Stimulated activated CD4-positive, alpha-beta T cell treated with anti-CD3 and anti-CD28 coated beads, Interleukin-4, amount 100 ng/mL, for 1 hour (primary cell): ENCODE measurements around the gene SLC4A9.
"Not testable (repeated sequence)": the region's sequence is repeated elsewhere in the genome, so short reads cannot be mapped to it uniquely, and the experiment has no call there.

Experiments
- DNase-seq: peaks from one replicate; pipeline ENCODE4 v3.0.0-alpha.2; 2020

SLC4A9 gene

GRCh38 chr5:140338908-140339307, 21.1 kb upstream of the SLC4A9 start:
- no peak for DNase-seq

DNA sequence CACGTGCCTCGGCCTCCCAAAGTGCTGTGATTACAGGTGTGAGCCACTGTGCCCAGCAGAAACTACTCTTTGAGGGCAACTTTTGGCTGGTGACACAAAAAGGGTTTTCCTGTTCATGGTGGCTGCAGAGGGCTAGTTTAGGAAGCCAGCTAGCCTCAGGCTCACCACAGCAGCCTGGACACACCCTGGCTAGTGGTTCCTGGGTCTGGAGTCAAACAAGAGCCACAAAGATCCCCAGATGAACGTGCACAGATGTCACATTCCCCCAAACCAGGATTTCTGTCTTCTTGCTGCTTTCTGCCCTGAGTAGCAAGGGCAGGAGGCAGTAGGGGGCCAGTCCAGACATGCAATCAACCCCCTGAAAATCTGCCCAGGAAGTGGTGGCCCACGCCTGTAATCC, 20.4 kb upstream of the SLC4A9 start:
- DNase-seq: no peak

GRCh38 chr5:140340605-140341121, 19.3 kb upstream of the SLC4A9 start:
- DNase-seq: no peak

DNA sequence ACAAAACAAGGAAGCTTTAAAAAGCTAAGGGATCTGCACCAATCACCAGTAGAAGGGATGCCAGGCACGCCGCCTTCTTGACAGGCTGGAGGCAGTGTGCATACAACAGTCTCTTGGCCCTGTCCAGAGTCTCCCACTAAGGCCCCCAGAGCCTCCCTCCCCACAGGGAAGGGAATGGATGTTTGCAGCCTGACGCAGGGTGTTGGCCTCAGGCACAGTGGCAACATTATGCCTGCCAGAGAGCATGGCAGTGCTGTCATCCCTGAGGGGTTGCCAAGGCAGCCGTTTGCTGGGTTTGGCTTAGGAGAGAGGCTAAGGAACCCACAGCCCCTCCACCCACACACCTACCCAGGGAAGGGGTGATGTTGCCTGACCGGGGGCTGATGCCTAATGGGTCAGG, 18.4 kb upstream of the SLC4A9 start:
- DNase-seq: no peak

GRCh38 chr5:140342287-140342686, 17.7 kb upstream of the SLC4A9 start:
- DNase-seq: no peak

DNA sequence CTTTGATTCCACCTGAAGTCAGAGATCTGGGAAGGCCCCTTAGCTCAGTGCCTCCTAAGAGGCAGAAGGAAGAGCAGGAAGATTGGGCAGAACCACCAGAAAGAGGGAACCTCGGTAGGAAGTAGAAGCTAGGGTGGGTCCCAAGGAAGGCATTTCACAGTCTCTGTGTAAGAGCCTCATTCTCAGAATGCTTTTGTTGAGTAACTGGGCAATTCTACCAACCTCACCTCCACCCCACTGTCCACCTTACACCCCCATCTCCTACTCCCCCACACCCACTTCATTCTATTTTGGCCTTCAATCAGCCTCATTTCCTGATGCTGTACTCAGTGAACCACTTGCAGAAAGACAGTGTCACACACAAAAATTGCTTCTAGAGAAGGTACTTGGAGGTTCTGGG, 17.1 kb upstream of the SLC4A9 start:
- DNase-seq: no peak

DNA sequence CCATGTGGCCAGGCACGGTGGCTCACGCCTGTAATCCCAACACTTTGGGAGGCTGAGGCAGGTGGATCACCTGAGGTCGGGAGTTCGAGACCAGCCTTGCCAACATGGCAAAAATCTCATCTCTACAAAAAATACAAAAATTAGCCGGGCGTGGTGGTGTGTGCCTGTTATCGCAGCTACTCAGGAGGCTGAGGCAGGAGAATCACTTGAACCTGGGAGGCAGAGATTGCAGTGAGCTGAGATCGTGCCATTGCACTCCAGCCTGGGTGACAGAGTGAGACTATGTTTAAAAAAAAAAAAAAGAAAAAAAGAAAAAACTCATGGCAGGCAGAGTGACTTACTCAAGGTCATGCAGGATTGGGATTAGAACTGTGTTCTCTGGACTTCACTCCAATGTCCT, 16.1 kb upstream of the SLC4A9 start:
- DNase-seq: not testable (repeated sequence)

GRCh38 chr5:140344683-140345423, 15.1 kb upstream of the SLC4A9 start:
- DNase-seq: peak; percentile 33

- DNase-seq: no peak
Measured at GRCh38 chr5:140345919-140346347, 14.1 kb upstream of the SLC4A9 start.

- peak; percentile 56 for DNase-seq
Measured at GRCh38 chr5:140346348-140347221, 13.4 kb upstream of the SLC4A9 start, which contains the start of gene HBEGF. Gene HBEGF, minus strand, starts transcription at chr5:140346603. Its CDS starts 275 bp downstream, at chr5:140346328.

GRCh38 chr5:140347360-140347759, 12.6 kb upstream of the SLC4A9 start:
- DNase-seq: no peak

GRCh38 chr5:140348104-140348503, 11.9 kb upstream of the SLC4A9 start:
- DNase-seq: no peak

DNA sequence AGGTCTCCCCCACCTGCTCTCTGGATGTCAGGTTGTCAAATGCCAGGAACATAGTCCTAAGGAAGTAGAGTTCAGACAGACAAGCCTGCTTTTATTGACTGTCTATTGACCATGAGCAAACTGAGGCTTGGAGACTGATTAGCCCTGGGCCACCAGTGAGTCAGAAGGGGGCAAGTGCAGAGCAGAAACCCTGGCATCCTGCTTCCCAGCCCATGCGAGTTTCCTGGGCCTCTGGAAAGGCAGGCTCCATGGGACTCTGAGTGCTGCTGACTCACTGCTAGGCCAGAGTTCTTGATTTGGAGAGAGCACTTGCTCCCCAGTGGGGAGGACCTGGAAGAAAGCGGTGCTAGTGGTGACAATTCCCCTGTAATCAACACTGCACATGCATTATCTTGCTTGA, 10.8 kb upstream of the SLC4A9 start:
- DNase-seq: no peak

- DNase-seq: no peak
Measured at GRCh38 chr5:140351609-140352334, 8.2 kb upstream of the SLC4A9 start.

- no peak for DNase-seq
Measured at GRCh38 chr5:140355546-140355945, 4.4 kb upstream of the SLC4A9 start.

DNA sequence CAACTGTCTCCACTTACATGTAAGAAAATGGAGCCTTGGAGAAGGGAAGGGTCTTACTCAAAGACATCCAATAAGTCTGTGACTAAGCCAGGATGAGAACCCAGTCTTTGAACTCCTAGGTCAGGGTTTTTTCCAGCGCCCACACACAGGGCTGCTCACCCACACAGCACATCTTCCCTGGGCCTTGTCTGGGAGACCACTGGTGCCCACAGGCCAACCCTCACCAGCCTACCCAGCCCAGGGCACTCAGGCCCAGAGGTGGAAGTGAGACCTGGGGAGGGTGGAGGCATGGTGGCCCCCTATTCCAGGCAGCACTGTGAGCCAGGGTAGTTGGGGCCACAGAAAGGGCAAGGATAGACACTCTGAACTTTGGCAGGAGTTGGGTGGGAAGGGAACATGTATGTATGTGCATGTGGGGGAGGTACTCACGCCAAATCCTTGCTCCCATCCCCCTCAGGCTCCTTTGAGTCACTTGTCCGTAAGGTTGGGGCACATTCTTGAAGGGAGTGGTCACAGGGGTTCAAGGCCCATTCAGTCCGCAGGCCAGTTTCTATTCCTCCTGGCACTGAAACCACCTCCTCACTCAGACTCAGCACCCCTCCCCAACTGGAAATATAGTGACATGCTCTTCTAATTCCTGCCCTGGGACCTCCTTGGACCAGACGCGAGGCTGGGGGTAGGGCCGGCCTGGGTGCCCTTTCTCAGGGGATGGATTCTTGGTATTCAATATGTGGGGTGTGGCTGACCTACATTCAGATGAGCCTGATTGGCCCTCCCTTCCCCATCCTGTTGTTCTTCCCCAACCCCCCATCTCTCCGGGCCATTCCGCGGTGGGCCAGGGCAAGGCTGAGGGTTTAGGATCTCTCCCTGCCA, 2.9 kb upstream of the SLC4A9 start:
- DNase-seq: no peak

- DNase-seq: peak; percentile 72
Measured at GRCh38 chr5:140357726-140358093, 2.3 kb upstream of the SLC4A9 start.

- no peak for DNase-seq
Measured at GRCh38 chr5:140358738-140359310, 1.2 kb upstream of the SLC4A9 start.

GRCh38 chr5:140360681-140361479, 886 bp downstream of the SLC4A9 start:
- no peak for DNase-seq

DNA sequence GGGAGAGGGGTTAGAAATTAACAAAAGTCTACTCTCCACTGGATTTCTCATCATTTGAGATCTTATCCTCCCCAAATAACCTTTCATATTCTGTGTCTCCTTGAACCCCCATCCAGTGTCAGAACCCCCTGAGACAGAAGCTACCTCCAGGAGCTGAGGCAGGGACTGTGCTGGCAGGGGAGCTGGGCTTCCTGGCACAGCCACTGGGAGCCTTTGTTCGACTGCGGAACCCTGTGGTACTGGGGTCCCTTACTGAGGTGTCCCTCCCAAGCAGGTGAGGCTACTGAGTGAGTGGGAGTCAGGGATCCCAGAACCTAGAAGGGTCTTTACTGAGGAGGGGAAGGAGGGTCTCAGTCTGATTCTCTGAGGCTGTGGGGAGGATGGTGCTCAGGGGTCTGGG, 1.9 kb downstream of the SLC4A9 start:
- no peak for DNase-seq

DNA sequence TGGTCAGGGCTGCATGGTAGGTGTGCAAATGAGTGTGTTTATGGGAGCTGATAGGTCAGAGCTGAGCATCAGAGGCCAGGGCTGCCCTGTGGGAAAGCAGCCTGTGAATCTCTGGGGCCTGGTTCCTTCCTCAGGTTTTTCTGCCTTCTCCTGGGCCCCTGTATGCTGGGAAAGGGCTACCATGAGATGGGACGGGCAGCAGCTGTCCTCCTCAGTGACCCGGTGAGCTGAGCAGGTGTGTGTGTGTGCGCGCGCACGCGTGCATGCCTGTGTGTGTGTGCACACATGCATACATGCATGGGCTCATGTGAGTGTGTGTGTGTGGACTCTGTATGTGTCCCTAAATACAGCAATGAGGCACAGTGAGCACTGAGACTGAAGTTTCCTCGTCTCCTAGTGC, 2.3 kb downstream of the SLC4A9 start:
- DNase-seq: no peak
